Coronary artery (tissue), 2 donors: ENCODE data around the gene LPAR5.

Experiments
- DNase-seq: peaks from one replicate; pipeline ENCODE4 v3.0.0-alpha.2; 2017; ENCODE audit warnings: low spot score
- H3K27ac ChIP-seq, 2 donors: fragments of 200-600 bp; sonication (generic); one replicate each; pipeline ENCODE4 v1.5.1; 2016 to 2019
- H3K4me3 ChIP-seq: fragments of 200-600 bp; sonication (generic); 2 replicates; pipeline ENCODE4 v1.5.1; 2016; ENCODE audit warnings: mild to moderate bottlenecking, moderate library complexity
- TF ChIP-seq, protein P1 (sequence below): fragments of 200-600 bp; sonication (generic); IDR thresholded peaks from one replicate; pipeline ENCODE4 v1.5.1; 2019; ENCODE audit warnings: antibody characterized with exemption

Gene LPAR5

DNA sequence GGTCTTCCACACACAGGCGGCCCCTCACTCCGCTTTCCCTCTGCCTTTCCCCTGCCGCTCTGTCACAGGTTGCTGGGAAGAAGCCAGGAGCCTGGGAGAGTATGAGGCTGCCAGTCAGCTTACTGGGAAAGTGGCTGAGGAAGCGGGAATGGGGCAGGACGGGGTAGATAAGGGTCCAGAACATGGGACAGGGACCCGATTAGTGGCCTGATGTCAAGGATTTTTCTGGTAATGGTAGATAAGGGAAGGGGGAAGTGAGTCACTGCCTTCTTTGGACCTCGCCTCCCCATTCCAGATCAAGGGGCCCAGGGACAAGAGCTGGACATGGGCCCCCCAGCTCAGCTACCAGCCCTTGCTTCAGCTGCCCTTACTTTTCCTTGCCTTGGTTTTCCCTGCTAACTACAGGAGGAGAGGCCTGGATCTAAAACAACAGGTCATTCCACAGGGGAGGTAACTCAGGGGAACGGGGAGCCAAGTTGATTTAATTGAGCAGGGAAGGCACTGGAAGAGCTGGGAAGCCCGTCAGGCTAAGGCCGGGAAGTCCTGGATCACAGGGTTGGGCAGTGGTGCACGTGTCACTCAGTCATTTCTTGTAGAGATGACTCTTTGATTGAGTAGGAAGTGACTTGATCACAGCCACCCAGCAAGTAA is 3.5 kb upstream of the LPAR5 start:
- peak overlapping the region in 1 of 2 donors; percentile 43 for H3K27ac ChIP-seq
- TF ChIP-seq, protein P1, sequence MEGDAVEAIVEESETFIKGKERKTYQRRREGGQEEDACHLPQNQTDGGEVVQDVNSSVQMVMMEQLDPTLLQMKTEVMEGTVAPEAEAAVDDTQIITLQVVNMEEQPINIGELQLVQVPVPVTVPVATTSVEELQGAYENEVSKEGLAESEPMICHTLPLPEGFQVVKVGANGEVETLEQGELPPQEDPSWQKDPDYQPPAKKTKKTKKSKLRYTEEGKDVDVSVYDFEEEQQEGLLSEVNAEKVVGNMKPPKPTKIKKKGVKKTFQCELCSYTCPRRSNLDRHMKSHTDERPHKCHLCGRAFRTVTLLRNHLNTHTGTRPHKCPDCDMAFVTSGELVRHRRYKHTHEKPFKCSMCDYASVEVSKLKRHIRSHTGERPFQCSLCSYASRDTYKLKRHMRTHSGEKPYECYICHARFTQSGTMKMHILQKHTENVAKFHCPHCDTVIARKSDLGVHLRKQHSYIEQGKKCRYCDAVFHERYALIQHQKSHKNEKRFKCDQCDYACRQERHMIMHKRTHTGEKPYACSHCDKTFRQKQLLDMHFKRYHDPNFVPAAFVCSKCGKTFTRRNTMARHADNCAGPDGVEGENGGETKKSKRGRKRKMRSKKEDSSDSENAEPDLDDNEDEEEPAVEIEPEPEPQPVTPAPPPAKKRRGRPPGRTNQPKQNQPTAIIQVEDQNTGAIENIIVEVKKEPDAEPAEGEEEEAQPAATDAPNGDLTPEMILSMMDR = no peak
- H3K4me3 ChIP-seq = no peak overlapping the region
- DNase-seq = no peak

DNA sequence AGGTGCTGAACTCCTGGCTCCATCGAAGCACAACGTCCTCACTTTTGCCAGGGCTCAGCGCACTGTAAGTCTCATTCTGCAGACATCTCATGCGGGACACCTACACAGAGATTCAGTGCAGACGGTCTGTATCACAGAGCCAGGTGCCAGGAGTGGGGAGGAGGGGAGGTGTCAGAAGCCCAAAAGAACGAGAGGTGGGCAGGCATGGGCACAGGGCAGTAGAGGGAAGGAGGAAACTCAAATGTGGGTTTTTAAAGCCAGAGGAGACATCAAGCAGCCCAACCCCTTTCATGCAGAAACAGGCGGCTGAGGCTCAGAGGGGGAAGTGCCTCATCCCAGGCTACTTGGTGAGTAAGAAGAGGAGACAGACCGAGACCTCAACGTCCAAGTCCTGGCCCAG is 2.5 kb upstream of the LPAR5 start:
- Histone ChIP-seq H3K27ac (peak overlapping the region in 1 of 2 donors; percentile 43), H3K4me3 (no peak overlapping the region)
- DNase-seq = no peak
- TF ChIP-seq, protein P1 = no peak

DNA sequence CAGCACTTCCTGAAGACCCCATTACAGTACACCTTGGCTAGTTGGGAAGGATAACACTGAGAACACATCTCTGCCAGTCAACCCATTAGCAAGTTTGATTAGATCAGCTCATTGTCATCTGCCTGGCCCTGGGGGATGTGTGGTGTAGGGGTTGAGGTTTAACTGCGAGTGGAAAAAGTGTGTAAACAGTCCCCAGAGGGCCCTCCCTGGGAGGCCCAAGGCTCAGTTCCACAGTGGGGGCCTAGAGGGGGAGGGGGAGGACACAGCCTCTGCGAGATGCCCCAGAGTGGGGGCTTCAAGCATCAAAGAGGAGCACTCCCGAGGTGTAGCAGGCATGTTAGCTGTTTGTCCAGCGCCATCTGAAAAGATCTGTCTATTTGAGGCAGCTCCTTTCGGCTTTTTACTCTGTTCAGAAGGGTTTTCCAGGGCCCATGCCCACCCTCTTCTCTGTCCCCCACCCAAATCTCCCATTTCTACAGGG is 344 bp downstream of the LPAR5 start:
- peak overlapping the region in 1 of 2 donors; percentile 71 for H3K27ac ChIP-seq
- DNase-seq = no peak
- TF ChIP-seq, protein P1 = no peak
- H3K4me3 ChIP-seq = peak overlapping the region; percentile 28

DNA sequence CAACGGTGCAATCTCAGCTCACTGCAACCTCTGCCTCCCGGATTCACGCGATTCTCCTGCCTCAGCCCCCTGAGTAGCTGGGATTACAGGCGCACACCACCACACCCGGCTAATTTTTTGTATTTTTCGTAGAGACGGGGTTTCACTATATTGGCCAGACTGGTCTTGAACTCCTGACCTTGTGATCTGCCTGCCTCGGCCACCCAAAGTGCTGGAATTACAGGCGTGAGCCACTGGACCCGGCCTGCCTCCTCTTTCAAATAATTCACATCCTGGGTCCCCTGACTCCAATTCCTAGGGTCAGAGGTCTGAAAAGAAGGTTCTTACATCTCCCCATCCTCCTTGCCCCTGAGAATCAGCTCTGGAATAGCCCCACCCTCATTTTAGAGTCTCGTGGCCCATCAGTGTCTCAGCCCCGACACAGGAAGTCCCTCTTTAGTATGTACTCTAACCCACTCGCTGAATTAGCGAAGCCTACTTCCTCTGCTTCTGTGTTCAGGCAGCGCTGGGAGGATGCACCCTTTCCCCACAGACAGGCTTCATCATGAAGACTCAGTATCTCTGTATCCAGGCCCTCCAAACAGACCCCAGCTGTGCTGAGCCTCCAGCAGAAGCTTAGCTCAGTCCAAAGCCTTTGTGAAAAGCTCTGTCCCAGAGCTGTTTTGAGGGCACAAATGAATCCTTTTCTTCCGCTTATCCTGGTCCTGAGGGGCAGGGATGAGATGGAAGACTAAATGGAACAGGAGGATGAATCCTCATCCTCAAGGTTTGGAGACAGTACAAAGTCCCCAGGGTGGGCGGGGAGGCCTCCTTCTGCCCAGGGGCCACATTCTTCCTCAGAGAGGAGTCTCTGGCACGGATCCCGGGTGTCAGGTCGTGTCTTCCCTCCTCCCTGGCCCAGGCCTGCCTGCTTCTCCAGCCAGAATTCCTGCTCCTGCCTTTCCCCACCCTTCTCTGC is 3.5 kb downstream of the LPAR5 start:
- Histone ChIP-seq H3K4me3 (no peak overlapping the region), H3K27ac (peak overlapping the region in 1 of 2 donors; percentile 51)
- TF ChIP-seq, protein P1 = no peak
- DNase-seq = no peak

DNA sequence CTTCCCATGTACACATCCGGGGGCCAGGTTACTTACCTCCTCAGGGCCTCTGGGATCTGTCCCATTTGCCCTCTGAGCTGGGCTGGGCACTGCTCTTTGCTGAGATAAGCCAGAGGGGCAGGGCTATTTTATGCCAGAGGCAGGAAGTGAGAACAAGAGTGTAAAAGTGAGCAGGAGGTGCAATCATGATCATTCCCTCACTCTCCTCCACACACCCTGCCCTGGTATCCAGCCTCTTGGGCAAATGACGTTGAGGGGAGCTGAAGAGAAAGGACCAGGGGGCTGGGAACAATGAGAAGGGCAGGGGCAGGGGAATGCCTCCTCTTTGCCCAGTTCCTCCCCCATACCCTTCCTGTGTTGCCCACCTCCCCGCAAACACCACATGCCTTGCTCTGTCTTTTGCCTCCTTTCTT is 4.2 kb downstream of the LPAR5 start:
- DNase-seq = no peak
- H3K27ac ChIP-seq = peak overlapping the region in 1 of 2 donors; percentile 51
- TF ChIP-seq, protein P1 = no peak
- H3K4me3 ChIP-seq = no peak overlapping the region

DNA sequence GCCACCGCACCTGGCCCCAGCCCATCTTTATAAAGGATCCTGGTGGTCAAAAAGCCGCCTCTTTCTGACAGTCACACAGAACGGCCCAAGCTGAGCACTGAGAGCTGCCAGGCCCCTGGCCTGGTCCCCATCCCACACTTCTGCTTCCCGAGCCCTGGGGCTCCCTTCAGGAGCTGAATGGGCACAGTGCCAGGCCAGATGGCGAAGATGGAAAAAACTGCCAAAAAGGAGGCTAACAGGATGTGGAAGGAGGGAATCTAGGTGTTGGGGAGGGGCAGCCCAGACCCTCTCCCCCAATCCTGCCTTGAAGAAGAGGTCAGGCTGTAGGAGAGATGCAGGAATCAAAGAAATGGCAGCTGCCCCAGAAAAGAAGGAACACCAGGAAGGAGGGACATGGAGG is 5.0 kb downstream of the LPAR5 start:
- no peak for DNase-seq
- TF ChIP-seq, protein P1 = no peak
- Histone ChIP-seq H3K27ac (no peak overlapping the region), H3K4me3 (no peak overlapping the region)
